Naive thymus-derived CD4-positive, alpha-beta T cell (primary cell): Measurements from ENCODE around the gene CHKB. TPM values are rescaled to one million over a fixed set of nuclear protein-coding genes. Genes with fewer than 3 reads are reported as not detected.
A peak's percentile ranks its signal among the peaks of the same experiment; 100 is the strongest.
"Not testable (repeated sequence)": the region's sequence is repeated elsewhere in the genome, so short reads cannot be mapped to it uniquely, and the experiment has no call there.

Experiments used
- ATAC-seq: fragments of 150-1000 bp; cut with Tn5 transposase; 2 replicates; pipeline ENCODE4 v1.10.0; 2021; ENCODE audit warnings: mild to moderate bottlenecking, moderate library complexity
- CTCF ChIA-PET: fragments of 350-600 bp; sonication (Branson Sonifier 250); formaldehyde crosslinking; loops from one replicate; lab custom pipeline; 2021; ENCODE audit warnings: antibody characterized with exemption; lab: Charles Lee
- POLR2A ChIA-PET: fragments of 350-600 bp; sonication (Branson Sonifier 250); formaldehyde crosslinking; loops from one replicate; lab custom pipeline; 2021; ENCODE audit warnings: antibody characterized with exemption, inconsistent platforms; lab: Charles Lee
- DNase-seq, 9 donors: peaks; one replicate each; pipeline versions ENCODE4 v3.0.0 to v3.0.0-alpha.2; 2020 to 2022; ENCODE audit warnings: mixed read lengths in 1 of 9
- H3K27ac ChIP-seq: one replicate; pipeline ENCODE4 v1.7.0; 2013; ENCODE audit warnings: mild to moderate bottlenecking, low read depth, low read length, moderate library complexity
- H3K27me3 ChIP-seq, 2 donors: one replicate each; pipeline ENCODE4 v1.7.0; 2013; ENCODE audit warnings: low read length in 2 of 2, mild to moderate bottlenecking in 2 of 2, moderate library complexity in 2 of 2; ENCODE audit not compliant: control insufficient read depth in 2 of 2, insufficient read depth in 2 of 2
- H3K36me3 ChIP-seq, 3 experiments: 1 replicate in 2 of 3; 2 replicates in 1 of 3; pipeline ENCODE4 v1.7.0; 2013; ENCODE audit warnings: low read length in 3 of 3, mild to moderate bottlenecking in 3 of 3, moderate library complexity in 1 of 3; ENCODE audit not compliant: insufficient read depth in 3 of 3, control insufficient read depth in 2 of 3
- H3K4me1 ChIP-seq, 2 donors: one replicate each; pipeline ENCODE4 v1.7.0; 2013; ENCODE audit warnings: low read length in 2 of 2, mild to moderate bottlenecking in 2 of 2, moderate library complexity in 1 of 2; ENCODE audit not compliant: control insufficient read depth in 2 of 2, insufficient read depth in 2 of 2
- H3K4me3 ChIP-seq: 2 replicates; pipeline ENCODE4 v1.7.0; 2013; ENCODE audit warnings: mild to moderate bottlenecking, low read length
- H3K9me3 ChIP-seq, 3 experiments: 1 replicate in 2 of 3; 2 replicates in 1 of 3; pipeline ENCODE4 v1.7.0; 2013; ENCODE audit warnings: low read length in 3 of 3; ENCODE audit not compliant: control insufficient read depth in 2 of 3
- H3K27ac Mint-ChIP-seq, 9 donors: one replicate each; pipeline ENCODE4 v1.8.0; 2020 to 2022; ENCODE audit warnings: mixed read lengths in 9 of 9, mild to moderate bottlenecking in 8 of 9, moderate library complexity in 5 of 9, inconsistent platforms in 2 of 9
- H3K27me3 Mint-ChIP-seq, 5 donors: one replicate each; pipeline ENCODE4 v1.8.0; 2021 to 2022; ENCODE audit warnings: mixed read lengths in 5 of 5, mild to moderate bottlenecking in 1 of 5
- H3K36me3 Mint-ChIP-seq, 5 donors: one replicate each; pipeline ENCODE4 v1.8.0; 2020 to 2022; ENCODE audit warnings: mixed read lengths in 5 of 5, mild to moderate bottlenecking in 3 of 5, inconsistent platforms in 1 of 5
- H3K4me1 Mint-ChIP-seq, 7 donors: one replicate each; pipeline ENCODE4 v1.8.0; 2020 to 2022; ENCODE audit warnings: mixed read lengths in 7 of 7, mild to moderate bottlenecking in 3 of 7, inconsistent platforms in 1 of 7
- H3K4me3 Mint-ChIP-seq, 10 donors: one replicate each; pipeline ENCODE4 v1.8.0; 2020 to 2022; ENCODE audit warnings: mild to moderate bottlenecking in 10 of 10, mixed read lengths in 10 of 10, moderate library complexity in 6 of 10, inconsistent platforms in 2 of 10
- H3K9me3 Mint-ChIP-seq, 11 donors: one replicate each; pipeline ENCODE4 v1.8.0; 2020 to 2022; ENCODE audit warnings: mixed read lengths in 11 of 11, mild to moderate bottlenecking in 4 of 11, inconsistent platforms in 1 of 11, moderate library complexity in 1 of 11
- intact Hi-C, 2 donors: fragments of 100-400 bp; cut with micrococcal nuclease; formaldehyde crosslinking; loops; one replicate each; pipeline ENCODE4 v1.15.1; 2023
- polyA plus RNA-seq, 2 donors: library from polyadenylated mRNA; unstranded; fragments of 300-500 nt; fragmentation: Illumina TruSeq; gene quantifications; one replicate each; pipeline ENCODE4 v1.2.3, GENCODE V29; 2021
- total RNA-seq, 6 experiments: library from RNA in 5 of 6; stranded (reverse) in 5 of 6; gene quantifications; 1 replicate in 5 of 6; 2 replicates in 1 of 6; pipeline ENCODE4 v1.2.3 and lab custom pipeline; 2021 to 2026

Gene CHKB
- total and polyA plus RNA-seq, 7 experiments from 2014 or later: 24.2 to 214 (median 158) TPM

DNA sequence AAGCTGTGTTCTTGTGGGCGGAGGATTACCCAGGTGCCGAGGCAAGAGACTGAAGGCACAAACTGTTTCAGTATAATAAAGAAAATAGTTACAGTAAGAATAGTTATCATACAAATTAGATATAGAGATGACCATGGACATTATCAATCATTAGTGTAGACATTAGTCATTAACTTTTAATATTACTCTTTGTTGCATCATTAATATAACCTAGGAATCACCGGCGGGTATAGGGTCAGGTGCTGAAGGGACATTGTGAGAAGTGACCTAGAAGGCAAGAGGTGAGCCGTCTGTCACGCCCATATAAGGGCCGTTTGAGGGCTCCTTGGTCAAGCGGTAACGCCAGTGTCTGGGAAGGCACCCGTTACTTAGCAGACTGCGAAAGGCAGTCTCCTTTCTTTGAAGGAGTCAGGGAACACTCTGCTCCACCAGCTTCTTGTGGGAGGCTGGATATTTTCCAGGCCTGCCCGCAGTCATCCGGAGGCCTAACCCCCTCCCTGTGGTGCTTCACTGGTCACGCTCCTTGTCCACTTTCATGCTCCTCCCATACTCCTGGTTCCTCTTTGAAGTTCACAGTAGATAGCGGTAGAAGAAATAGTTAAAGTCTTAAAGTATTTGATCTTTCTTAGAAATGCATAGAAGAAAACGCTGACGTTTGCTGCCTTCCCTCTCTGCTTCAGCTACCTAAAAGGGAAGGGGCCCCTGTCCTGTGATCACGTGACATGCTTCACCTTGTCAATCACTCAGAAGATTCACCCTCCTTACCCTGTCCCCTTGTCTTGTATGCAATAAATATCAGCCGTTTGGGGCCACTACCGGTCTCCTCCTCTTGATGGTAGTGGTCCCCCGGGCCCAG is 48.6 kb downstream of the CHKB start:
- DNase-seq, H3K36me3 Mint-ChIP-seq, H3K27me3 Mint-ChIP-seq, ATAC-seq, H3K36me3 ChIP-seq, H3K27me3 ChIP-seq, H3K4me3 ChIP-seq, H3K9me3 ChIP-seq, H3K9me3 Mint-ChIP-seq, H3K27ac ChIP-seq: not testable (repeated sequence)
- Mint-ChIP-seq H3K4me3 (peak overlapping the region in 3 of 10 donors; percentile 24 to 96 (median 25)), H3K4me1 (peaks cover 7 to 49% (median 28%) of the 10 kb centered on the region in 7 donors), H3K27ac (peak overlapping the region in 7 of 9 donors; percentile 2 to 100 (median 85))
- ChIA-PET POLR2A (interaction anchor here (1.9 kb wide), 1 partner anchor 8 kb away, joined by 8 read pairs; the partner anchor contains the start of gene SCO2), CTCF (interaction anchor here (1.4 to 3.7 kb wide), 2 partner anchors 8 to 14 kb away, joined by 3 to 20 read pairs; partner anchors contain the start of gene SCO2)
- intact Hi-C loops: loop anchor here in 1 of 2 donors (10.0 kb wide), 1 partner anchor 569 kb away; the partner anchor contains the start of gene PIM3
- H3K4me1 ChIP-seq: peaks cover 11 to 12% of the 10 kb centered on the region in 2 donors

DNA sequence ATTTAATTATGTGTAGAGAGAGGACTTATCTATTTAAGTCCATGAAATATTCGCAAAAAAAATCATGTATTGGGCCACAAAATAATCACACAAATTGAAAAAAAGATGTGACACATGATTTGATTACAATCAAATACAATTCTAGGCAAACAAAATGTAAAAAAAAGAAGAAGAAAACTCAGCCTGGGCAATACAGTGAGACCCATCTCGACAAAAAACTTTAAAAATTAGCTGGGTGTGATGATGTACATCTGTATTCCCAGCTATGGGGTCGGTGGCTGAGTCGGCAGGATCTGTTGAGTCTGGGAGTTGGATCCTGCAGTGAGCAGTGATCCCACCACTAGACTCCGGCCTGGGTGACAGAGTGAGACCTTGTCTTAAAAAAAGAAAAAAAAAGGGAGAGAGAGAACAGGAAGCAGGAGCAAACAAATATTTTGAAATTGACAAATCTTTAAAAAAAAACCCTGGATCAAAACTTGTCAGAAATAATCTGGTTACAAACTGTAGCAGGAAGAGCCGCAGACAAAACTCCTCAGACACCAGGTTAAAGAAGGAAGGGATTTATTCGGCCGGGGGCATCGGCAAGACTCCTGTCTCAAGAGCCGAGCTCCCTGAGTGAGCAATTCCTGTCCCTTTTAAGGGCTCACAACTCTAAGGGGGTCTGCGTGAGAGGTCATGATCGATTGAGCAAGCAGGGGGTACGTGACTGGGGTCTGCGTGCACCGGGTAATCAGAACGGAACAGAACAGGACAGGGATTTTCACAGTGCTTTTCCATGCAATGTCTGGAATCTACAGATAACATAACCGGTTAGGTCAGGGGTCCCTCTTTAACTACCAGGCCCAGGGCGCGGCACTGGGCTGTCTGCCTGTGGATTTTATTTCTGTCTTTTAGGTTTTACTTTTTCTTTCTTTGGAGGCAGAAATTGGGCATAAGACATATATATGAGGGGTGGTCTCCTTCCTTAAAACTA is 49.5 kb downstream of the CHKB start:
- ChIA-PET POLR2A (interaction anchor here (2.0 to 2.4 kb wide), 2 partner anchors 30 to 88 kb away, joined by 9 to 10 read pairs; partner anchors contain the start of gene SYCE3), CTCF (interaction anchor here (1.2 kb wide), 1 partner anchor 30 kb away, joined by 4 read pairs; the partner anchor contains the start of gene SYCE3)
- H3K4me1 ChIP-seq: peaks cover 4 to 7% of the 10 kb centered on the region in 2 donors
- no peak overlapping the region for H3K27ac ChIP-seq
- Mint-ChIP-seq H3K27me3 (peaks cover 0 to 5% (median 0%) of the 10 kb centered on the region in 5 donors), H3K36me3 (peaks cover 0 to 15% (median 0%) of the 10 kb centered on the region in 5 donors), H3K27ac (peak overlapping the region in 6 of 9 donors; percentile 51 to 100 (median 86)), H3K4me3 (peak overlapping the region; percentile 23 to 96 (median 68)), H3K4me1 (peaks cover 5 to 54% (median 22%) of the 10 kb centered on the region in 7 donors), H3K9me3 (no peaks in the 10 kb centered on the region)
- intact Hi-C loops: loop anchor here in 1 of 2 donors (10.0 kb wide), 1 partner anchor 568 kb away; the partner anchor contains the start of gene PIM3
- H3K36me3 ChIP-seq: no peaks in the 10 kb centered on the region
- no peak overlapping the region for H3K4me3 ChIP-seq
- ATAC-seq: no peak
- no peaks in the 10 kb centered on the region for H3K27me3 ChIP-seq
- DNase-seq: no peak
- H3K9me3 ChIP-seq: no peaks in the 10 kb centered on the region

- ChIA-PET CTCF (interaction anchor here (1.2 kb wide), 1 partner anchor 31 kb away, joined by 4 read pairs; the partner anchor contains the start of gene SYCE3), POLR2A (interaction anchor here (1.0 to 2.4 kb wide), 5 partner anchors 8 to 89 kb away, joined by 7 to 16 read pairs (median 9); partner anchors contain the start of genes CHKB and SYCE3)
- H3K27me3 Mint-ChIP-seq: peaks cover 0 to 5% (median 0%) of the 10 kb centered on the region in 5 donors
- peak overlapping the region in 6 of 9 donors; percentile 28 to 100 (median 86) for H3K27ac Mint-ChIP-seq
- H3K36me3 Mint-ChIP-seq: peaks cover 0 to 18% (median 0%) of the 10 kb centered on the region in 5 donors
- DNase-seq (peak in 1 of 9 donors; percentile 54), ATAC-seq (no peak)
- H3K9me3 ChIP-seq: no peaks in the 10 kb centered on the region
- no peaks in the 10 kb centered on the region for H3K9me3 Mint-ChIP-seq
- no peaks in the 10 kb centered on the region for H3K27me3 ChIP-seq
- peaks cover 0 to 7% of the 10 kb centered on the region in 2 donors for H3K4me1 ChIP-seq
- peak overlapping the region; percentile 39 to 96 (median 85) for H3K4me3 Mint-ChIP-seq
- H3K4me1 Mint-ChIP-seq: peaks cover 0 to 54% (median 25%) of the 10 kb centered on the region in 7 donors
- peak overlapping the region; percentile 86 for H3K4me3 ChIP-seq
- intact Hi-C loops: loop anchor here (1.0 to 10.0 kb wide), 6 partner anchors 7 to 567 kb away; partner anchors contain the start of genes SYCE3 (in 2 of the 2), KLHDC7B (in 1 of the 2) and PIM3 (in 1 of the 2)
- H3K27ac ChIP-seq: peak overlapping the region; percentile 84
- no peaks in the 10 kb centered on the region for H3K36me3 ChIP-seq
Observed at GRCh38 chr22:50531962-50532674, 50.5 kb downstream of the CHKB start.

DNA sequence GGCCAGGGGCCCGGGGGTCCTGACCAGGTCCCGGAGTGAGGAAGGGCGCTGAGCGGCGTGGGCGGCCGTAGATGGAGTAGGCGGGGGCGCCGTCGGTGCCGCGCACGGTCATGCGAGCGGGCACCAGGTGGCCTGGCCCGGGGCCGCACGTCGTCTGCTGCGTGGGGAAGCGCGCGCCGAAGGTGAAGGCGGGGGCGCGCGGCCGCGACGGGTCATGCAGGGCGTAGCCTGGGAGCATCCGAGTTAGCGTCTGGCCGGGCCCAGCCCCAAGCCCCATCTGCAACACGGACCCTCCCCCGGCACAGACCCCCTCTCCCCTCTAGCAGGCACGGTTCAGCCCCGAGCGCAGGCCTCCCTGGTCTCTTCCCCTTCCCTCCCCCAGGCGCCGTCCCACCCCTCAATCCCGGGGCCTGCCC is 51.1 kb downstream of the CHKB start:
- H3K4me1 Mint-ChIP-seq: peaks cover 0 to 54% (median 30%) of the 10 kb centered on the region in 7 donors
- H3K27me3 Mint-ChIP-seq: peaks cover 0 to 5% (median 0%) of the 10 kb centered on the region in 5 donors
- POLR2A ChIA-PET: interaction anchor here (1.0 to 2.4 kb wide), 5 partner anchors 8 to 89 kb away, joined by 7 to 16 read pairs (median 9); partner anchors contain the start of genes CHKB and SYCE3
- no peaks in the 10 kb centered on the region for H3K27me3 ChIP-seq
- CTCF ChIA-PET: interaction anchor here (1.2 kb wide), 1 partner anchor 31 kb away, joined by 4 read pairs; the partner anchor contains the start of gene SYCE3
- no peaks in the 10 kb centered on the region for H3K36me3 ChIP-seq
- peaks cover 0 to 23% (median 0%) of the 10 kb centered on the region in 5 donors for H3K36me3 Mint-ChIP-seq
- peak in 4 of 9 donors; percentile 27 to 82 (median 44) for DNase-seq
- H3K9me3 ChIP-seq: no peaks in the 10 kb centered on the region
- intact Hi-C loops: loop anchor here (1.0 to 10.0 kb wide), 6 partner anchors 8 to 567 kb away; partner anchors contain the start of genes SYCE3 (in 2 of the 2), KLHDC7B (in 1 of the 2) and PIM3 (in 1 of the 2)
- ATAC-seq: peak; percentile 64
- peak overlapping the region; percentile 80 to 96 (median 87) for H3K4me3 Mint-ChIP-seq
- H3K4me1 ChIP-seq: peaks cover 3 to 12% of the 10 kb centered on the region in 2 donors
- H3K27ac ChIP-seq: peak overlapping the region; percentile 84
- peak overlapping the region in 7 of 9 donors; percentile 84 to 100 (median 92) for H3K27ac Mint-ChIP-seq
- no peaks in the 10 kb centered on the region for H3K9me3 Mint-ChIP-seq
- peak overlapping the region; percentile 86 for H3K4me3 ChIP-seq

DNA sequence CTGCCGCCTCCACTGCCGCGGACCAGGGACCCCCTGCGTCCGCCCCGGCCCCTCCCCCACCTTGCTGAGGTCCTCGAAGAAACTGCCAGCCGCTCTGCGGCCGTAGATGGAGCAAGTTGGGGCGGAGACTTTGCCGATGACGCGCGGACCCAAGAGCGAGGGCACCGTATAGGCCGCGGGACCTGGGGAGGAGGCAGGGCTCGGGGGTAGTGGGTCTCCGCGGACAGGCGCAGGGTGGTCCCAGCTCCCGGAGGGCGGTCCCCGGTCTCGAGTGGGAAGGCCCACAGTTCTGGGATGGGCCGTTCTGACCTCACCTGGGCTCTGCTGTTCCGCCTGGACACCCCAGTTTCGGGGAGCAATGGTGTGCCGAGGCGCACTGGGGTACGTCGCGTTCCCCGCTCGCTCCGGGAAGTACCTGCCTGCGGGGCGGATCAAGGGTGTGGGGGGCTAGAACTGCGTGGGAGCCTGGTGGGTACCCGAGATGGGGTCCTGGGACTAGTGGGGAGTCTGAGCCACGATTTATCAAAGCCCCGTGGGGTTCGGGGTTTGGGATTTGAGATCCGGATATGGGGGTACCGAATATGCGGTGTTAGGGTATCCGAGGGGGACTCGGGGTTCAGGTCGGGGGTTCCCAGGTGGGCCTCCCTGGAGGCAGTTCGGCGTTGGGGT is 51.6 kb downstream of the CHKB start:
- H3K4me1 Mint-ChIP-seq: peaks cover 0 to 49% (median 30%) of the 10 kb centered on the region in 7 donors
- H3K4me3 Mint-ChIP-seq: peak overlapping the region; percentile 80 to 96 (median 87)
- no peaks in the 10 kb centered on the region for H3K9me3 ChIP-seq
- H3K27ac Mint-ChIP-seq: peak overlapping the region; percentile 67 to 100 (median 90)
- peaks cover 5 to 14% of the 10 kb centered on the region in 2 donors for H3K4me1 ChIP-seq
- H3K27me3 ChIP-seq: no peaks in the 10 kb centered on the region
- peaks cover 0 to 23% (median 0%) of the 10 kb centered on the region in 5 donors for H3K36me3 Mint-ChIP-seq
- POLR2A ChIA-PET: interaction anchor here (0.6 to 2.4 kb wide), 5 partner anchors 9 to 90 kb away, joined by 5 to 16 read pairs (median 9); partner anchors contain the start of gene SYCE3
- peaks cover 0 to 5% (median 0%) of the 10 kb centered on the region in 5 donors for H3K27me3 Mint-ChIP-seq
- peak in 7 of 9 donors; percentile 46 to 85 (median 57) for DNase-seq
- peak overlapping the region; percentile 86 for H3K4me3 ChIP-seq
- peak; percentile 60 for ATAC-seq
- intact Hi-C loops: loop anchor here (1.0 to 10.0 kb wide), 7 partner anchors 8 to 566 kb away; partner anchors contain the start of genes SYCE3 (in 2 of the 2), KLHDC7B (in 1 of the 2), NCAPH2 (in 1 of the 2) and PIM3 (in 1 of the 2)
- CTCF ChIA-PET: no interaction called here
- no peaks in the 10 kb centered on the region for H3K9me3 Mint-ChIP-seq
- no peaks in the 10 kb centered on the region for H3K36me3 ChIP-seq
- peak overlapping the region; percentile 84 for H3K27ac ChIP-seq
